Stimulated activated CD4-positive, alpha-beta T cell treated with anti-CD3 and anti-CD28 coated beads, Interleukin-15, amount 100 ng/mL, for 24 hours (primary cell): Measurements from ENCODE around the gene EFHD1.

Experiments
- DNase-seq: peaks from one replicate; pipeline ENCODE4 v3.0.0-alpha.2; 2020

Gene EFHD1, protein sequence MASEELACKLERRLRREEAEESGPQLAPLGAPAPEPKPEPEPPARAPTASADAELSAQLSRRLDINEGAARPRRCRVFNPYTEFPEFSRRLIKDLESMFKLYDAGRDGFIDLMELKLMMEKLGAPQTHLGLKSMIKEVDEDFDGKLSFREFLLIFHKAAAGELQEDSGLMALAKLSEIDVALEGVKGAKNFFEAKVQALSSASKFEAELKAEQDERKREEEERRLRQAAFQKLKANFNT

DNA sequence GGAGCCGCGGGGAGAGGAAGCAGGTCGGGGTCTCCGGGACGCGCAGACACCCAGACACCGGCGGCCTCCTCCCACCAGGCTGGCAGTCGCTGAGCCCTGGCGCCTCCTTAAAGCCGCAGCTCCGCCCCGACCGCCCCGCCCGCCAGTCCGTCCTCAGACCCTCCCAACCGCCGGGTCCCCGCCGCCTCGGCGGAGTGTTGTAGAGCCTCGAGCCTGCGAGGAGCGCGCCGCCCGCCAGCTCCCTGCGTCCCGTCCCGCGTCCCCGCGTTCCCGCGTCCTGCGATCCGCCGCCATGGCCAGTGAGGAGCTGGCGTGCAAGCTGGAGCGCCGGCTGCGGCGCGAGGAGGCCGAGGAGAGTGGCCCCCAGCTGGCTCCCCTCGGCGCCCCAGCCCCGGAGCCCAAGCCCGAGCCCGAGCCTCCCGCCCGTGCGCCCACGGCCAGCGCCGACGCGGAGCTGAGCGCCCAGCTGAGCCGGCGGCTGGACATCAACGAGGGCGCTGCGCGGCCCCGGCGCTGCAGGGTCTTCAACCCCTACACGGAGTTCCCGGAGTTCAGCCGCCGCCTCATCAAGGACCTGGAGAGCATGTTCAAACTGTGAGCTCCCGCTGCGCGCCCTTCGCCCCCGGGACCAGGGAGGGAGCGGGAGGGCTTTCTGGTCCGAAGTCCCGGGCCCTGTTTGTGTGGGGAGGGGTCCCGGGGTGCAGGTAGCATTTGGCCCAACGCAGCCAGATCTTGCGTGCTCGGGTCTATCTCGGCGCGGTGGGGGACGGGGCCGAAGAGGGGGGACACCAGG lies at the start of gene EFHD1:
TSS of gene EFHD1 (plus strand) at position 192 of the 793 bp plus-strand sequence. CDS start at position 293, 101 bp downstream.
- DNase-seq, result peak; percentile 79

DNA sequence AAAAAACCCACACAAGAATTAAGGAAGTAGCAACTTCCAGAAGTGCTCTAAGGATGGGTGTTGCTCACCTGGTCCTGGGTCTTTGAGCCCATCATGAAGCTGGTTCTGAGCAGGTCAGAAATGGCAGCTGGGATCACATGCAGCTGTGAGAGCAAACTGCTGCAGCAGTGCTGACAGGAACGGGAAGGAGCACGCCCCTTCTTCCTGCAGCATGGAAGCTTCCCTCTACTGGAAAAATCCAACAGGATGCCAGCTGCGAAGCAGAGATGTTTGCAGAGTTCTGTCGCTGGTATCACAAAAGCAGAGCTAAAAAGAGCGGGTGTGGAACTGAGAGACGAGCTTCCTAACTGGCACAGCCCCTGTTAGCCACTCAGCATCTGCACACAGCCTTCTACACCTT lies 49.2 kb upstream of the EFHD1 start:
- no peak for DNase-seq

DNA sequence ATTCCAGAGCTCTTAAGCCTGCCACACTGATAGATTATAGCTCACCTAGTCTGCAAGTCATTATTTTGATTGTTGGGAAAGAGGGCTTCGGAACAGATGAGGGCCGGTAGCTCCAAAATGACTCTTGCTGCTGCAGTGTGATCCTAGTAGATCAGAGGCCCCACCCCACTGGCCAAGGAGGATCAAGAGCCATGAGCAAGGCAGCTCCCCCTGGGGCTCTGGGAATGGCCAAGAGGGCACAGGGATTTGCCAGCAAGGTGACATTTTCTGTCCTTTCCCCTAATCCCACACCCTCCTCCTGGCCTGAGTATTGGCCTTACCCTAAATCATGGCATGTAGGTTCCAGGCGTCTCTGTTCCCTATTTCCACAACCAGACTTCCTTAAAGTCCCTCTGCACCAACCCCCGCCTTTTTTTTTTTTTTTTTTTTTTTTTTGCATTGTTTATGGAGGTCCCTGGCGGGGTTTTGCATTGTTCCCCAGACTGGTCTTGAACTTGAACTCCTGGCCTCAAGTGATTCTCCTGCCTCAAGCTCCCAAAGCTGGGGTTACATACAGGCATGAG lies 46.4 kb upstream of the EFHD1 start:
- no peak for DNase-seq

DNA sequence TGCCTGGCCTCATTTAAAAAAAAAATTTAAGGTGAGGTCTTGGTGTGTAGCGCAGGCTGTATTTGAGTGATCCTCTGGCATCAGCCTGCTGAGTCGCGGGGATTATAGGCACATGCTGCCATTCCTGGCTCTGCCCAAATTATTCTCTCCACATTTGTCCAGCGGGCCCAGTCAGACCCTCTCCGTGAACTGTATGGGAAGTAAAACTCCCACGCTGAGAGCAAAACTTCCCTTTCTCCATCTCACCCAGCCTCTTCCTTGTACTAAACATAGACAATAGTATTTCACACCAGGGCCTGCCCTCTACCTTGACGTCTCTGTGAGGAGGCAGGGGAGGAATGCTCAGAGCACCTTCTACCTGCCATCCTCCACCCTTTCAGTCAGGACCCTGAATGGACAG lies 45.9 kb upstream of the EFHD1 start:
- no peak for DNase-seq

DNA sequence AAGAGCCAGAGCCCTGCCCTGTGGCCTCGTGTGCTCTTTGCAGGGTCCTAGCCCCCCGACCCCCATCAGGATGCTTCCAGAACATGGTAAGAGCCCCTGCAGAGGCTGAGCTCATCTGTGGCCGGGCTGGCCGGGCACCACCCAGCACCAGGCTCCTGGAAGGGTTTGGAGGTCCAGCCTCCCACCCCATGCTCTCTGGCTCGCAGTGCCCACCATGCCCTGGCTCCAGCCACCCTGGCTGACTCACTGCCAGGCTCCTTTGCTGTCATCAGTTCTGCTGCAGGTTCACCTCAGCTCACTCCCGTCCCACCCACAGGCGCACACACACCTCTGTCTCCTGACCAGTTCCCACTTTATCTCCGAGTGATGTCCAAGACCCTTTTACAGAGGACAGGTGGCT lies 45.4 kb upstream of the EFHD1 start:
- no peak for DNase-seq

DNA sequence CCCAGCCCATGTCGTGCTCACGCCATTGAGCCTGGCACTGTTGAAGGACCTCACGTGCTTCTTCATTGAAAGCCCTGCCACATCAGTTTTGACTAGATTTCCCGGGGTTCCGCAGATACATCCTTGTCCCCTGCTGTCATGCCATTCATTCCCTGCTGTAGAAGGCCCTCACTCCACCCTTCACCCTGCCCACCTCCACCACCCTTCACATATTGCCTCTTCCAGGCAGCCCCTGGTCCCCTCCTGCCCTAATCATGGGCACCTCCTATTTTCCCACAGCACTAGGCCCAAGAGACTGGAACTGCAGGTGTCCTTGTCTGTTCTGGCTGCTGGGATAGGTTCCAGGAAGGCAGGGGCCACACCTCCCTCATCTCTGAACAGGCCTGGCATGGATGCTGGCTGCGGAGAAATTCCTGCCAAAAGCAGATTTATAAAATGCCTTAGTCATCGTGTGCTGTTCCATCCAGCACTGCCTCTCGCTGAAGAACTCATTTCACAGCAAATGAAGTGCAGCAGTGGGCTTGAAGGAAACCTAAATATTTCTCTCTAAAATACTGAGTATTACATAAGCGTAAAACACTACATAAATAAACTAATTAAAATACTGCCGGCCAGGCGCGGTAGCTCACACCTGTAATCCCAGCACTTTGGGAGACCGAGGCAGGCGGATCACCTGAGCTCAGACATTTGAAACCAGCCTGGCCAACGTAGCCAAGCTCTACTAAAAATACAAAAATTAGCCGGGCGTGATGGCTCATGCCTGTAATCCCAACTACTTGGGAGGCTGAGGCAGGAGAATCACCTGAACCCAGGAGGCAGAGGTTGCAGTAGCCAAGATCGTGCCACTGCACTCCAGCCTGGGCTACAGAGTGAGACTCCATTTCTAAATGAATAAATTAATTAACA lies 44.5 kb upstream of the EFHD1 start:
- no peak for DNase-seq

DNA sequence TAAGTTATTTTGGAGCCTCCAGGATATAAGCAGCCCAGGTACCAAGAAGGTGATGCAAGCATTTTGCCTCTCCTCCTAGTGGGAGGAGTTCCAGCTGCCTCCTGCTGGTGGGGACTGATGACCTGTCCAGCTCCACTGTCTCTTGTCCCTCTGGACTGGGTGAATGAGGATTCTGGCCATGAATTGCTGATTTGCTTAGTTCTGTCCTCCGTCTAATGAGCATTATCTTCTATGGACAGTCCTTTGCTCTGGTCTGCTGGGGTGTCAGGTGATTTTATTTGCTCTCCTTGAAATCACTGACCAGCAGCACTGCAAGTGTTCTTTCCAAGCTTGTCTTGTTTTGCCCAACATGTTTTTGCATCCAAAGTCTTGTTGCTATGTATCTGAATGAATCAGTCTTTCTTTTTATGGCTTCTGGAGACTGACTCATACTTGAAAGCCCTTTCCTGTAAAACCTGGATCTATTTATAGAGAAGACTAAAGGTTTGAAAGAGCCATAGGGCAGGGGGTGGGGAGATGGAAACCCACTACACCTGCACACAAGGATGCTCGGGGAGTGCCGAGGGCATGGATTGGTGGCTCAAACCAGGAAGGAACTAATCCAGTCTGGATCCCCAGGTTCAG lies 40.5 kb upstream of the EFHD1 start:
- no peak for DNase-seq

- DNase-seq, result no peak
These were observed 39.4 kb upstream of the EFHD1 start for GRCh38 chr2:232593982-232594381.

GRCh38 chr2:232597362-232598079 lies 35.9 kb upstream of the EFHD1 start:
- no peak for DNase-seq

DNA sequence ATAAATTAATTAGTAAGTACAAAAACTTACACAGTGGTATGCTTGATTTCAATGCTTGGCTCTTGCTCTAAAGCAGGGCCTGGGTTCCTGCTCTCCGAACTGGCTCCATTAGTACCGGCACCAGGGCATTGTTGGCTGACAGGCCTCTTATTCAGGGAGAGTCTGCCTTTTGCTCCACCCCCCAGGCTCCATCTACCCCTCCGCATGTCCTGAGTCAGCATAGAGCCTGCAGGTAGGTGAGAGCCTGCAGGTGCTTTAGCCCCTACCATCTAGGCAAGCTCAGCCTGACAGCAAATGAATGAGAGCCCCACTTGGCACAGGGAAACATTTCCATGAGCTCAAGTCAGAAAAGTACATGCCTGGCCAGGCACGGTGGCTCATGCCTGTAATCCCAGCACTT lies 35.1 kb upstream of the EFHD1 start:
- DNase-seq, result no peak

DNA sequence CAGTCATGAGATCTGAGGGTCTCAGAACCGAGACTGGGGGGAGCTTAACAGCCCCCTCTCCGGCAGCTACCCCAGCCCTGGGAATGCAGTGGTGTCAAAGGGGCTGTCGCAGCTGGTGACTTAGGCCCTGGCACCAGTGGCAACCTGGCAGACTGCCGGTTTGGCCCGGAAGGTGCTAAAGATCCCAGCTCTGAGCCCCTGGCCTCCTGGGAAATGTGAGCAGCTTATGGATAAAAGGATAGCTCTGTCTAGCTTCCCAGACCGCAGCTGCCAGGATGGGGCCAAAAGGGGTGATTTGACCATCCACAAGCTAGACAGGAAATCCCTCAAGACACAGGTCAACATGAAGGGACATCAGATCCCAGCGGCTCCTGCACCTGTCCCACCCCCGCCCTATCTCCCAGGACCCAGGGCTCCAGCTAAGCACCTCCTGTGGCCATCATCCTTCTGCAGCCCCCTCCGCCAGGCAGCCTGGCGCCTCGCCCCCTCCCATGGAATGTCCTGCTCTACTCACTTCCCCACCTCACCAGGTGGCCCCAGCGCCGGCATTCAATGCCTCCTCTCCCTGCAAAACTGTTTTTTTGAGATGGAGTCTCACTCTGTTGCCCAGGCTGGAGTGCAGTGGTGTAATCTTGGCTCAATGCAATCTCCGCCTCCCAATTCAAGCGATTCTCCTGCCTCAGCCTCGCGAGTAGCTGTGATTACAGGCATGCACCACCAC lies 33.2 kb upstream of the EFHD1 start:
- no peak for DNase-seq

DNA sequence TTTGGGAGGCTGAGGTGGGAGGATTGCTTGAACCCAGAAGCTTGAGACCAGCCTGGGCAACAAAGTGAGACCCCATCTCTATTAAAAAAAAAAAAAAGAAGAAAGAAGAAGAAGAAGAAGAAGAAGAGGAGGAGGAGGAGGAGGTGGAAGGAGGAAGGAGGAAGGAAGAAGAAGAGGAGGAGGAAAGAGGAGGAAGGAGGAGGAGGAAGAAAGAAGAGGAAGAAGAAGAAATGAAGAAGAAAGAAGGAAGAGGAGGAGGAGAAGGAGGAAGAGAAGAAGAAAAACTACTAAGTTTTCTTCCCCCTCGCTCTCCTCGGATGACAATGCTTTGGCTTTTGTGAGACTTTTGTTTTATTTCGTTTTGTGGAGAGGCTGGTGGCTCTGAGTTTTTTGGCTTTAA lies 30.1 kb upstream of the EFHD1 start:
- DNase-seq, result no peak

GRCh38 chr2:232604535-232604934 lies 28.9 kb upstream of the EFHD1 start:
- no peak for DNase-seq

DNA sequence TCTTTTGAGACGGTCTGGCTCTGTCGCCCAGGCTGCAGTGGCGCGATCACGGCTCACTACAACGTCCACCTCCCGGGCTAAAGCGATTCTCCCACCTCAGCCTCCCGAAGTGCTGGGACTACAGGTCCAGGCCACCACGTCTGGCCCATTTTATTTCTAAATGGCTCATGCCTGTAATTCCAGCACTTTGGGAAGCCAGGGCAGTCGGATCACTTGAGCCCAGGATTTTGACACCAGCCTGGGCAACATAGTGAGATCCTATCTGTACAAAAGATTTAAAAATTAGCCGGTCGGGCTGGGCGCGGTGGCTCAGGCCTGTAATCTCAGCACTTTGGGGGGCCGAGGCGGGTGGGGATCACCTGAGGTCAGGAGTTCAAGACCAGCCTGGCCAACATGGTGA lies 26.4 kb upstream of the EFHD1 start:
- no peak for DNase-seq

GRCh38 chr2:232609607-232610006 lies 23.8 kb upstream of the EFHD1 start:
- no peak for DNase-seq

GRCh38 chr2:232610081-232610480 lies 23.3 kb upstream of the EFHD1 start:
- no peak for DNase-seq

GRCh38 chr2:232611061-232611460 lies 22.3 kb upstream of the EFHD1 start:
- no peak for DNase-seq

GRCh38 chr2:232611559-232612218 lies 21.7 kb upstream of the EFHD1 start:
- peak; percentile 82 for DNase-seq

- no peak for DNase-seq
These were observed 19.8 kb upstream of the EFHD1 start for GRCh38 chr2:232613538-232614134.

- DNase-seq, result no peak
These were observed 18.1 kb upstream of the EFHD1 start for GRCh38 chr2:232615339-232615738.
